ENCODE results near the gene SIGLEC10. TPM values are rescaled to one million over a fixed set of nuclear protein-coding genes. Genes with fewer than 3 reads are reported as not detected.
"Not testable (repeated sequence)": the region's sequence is repeated elsewhere in the genome, so short reads cannot be mapped to it uniquely, and the experiment has no call there.

SIGLEC10 gene
- total RNA-seq, 5 donors from 2014 or later (not counting 1 experiment from before 2014, with no cell fraction given): 0.67 to 6.7 (median 1.8) TPM

GRCh38 chr19:51430221-51430620, 12.8 kb upstream of the SIGLEC10 start:
- Mint-ChIP-seq H3K4me3 (no peak overlapping the region), H3K27me3 (peaks cover 5 to 6% of the 10 kb centered on the region in 2 donors), H3K27ac (no peak overlapping the region), H3K9me3 (no peaks in the 10 kb centered on the region), H3K4me1 (no peaks in the 10 kb centered on the region), H3K36me3 (no peaks in the 10 kb centered on the region)
- Histone ChIP-seq H3K9me3 (no peaks in the 10 kb centered on the region), H3K36me3 (ENCODE audit: control insufficient read depth in 2 of 2, extremely low read depth in 1 of 2, insufficient read depth in 1 of 2, low read length in 1 of 2) (no peaks in the 10 kb centered on the region), H3K4me3 (ENCODE audit: control insufficient read depth in 1 of 2, extremely low read depth in 1 of 2, low read length in 1 of 2) (no peak overlapping the region), H3K4me1 (ENCODE audit: control insufficient read depth in 1 of 2, extremely low read depth in 1 of 2, insufficient read depth in 2 of 2, low read length in 2 of 2) (no peaks in the 10 kb centered on the region), H3K27me3 (replicated peaks in 1 of 2; ENCODE audit: control insufficient read depth in 2 of 2, extremely low read depth in 1 of 2, insufficient read depth in 2 of 2, low read length in 1 of 2) (peaks cover 0 to 14% of the 10 kb centered on the region in 2 experiments), H3K27ac (ENCODE audit: low read length) (no peak overlapping the region)
- ATAC-seq (replicated peaks in 1 of 4) (no peak), DNase-seq (no peak)
- WGBS (ENCODE audit: insufficient coverage): no CpG with 5 or more reads among the region's 3 CpGs
- ChIA-PET CTCF (no interaction called here), POLR2A (no interaction called here)

- H3K4me1 ChIP-seq (ENCODE audit: control insufficient read depth in 1 of 2, extremely low read depth in 1 of 2, insufficient read depth in 2 of 2, low read length in 2 of 2): no peaks in the 10 kb centered on the region
- Mint-ChIP-seq H3K9me3 (no peaks in the 10 kb centered on the region), H3K36me3 (no peaks in the 10 kb centered on the region), H3K27ac (no peak overlapping the region), H3K4me1 (no peaks in the 10 kb centered on the region), H3K27me3 (peaks cover 11% of the 10 kb centered on the region in 2 donors), H3K4me3 (no peak overlapping the region)
- no peak overlapping the region for H3K4me3 ChIP-seq (ENCODE audit: control insufficient read depth in 1 of 2, extremely low read depth in 1 of 2, low read length in 1 of 2)
- no peaks in the 10 kb centered on the region for H3K36me3 ChIP-seq (ENCODE audit: control insufficient read depth in 2 of 2, extremely low read depth in 1 of 2, insufficient read depth in 1 of 2, low read length in 1 of 2)
- ChIA-PET CTCF (no interaction called here), POLR2A (no interaction called here)
- no peaks in the 10 kb centered on the region for H3K9me3 ChIP-seq
- no peak for ATAC-seq (replicated peaks in 1 of 4)
- WGBS (ENCODE audit: insufficient coverage): no CpG with 5 or more reads among the region's 3 CpGs
- peaks cover 0 to 18% of the 10 kb centered on the region in 2 experiments for H3K27me3 ChIP-seq (replicated peaks in 1 of 2; ENCODE audit: control insufficient read depth in 2 of 2, extremely low read depth in 1 of 2, insufficient read depth in 2 of 2, low read length in 1 of 2)
- DNase-seq: no peak
- H3K27ac ChIP-seq (ENCODE audit: low read length): no peak overlapping the region
Observed at GRCh38 chr19:51427201-51427600, 9.8 kb upstream of the SIGLEC10 start.

- no peaks in the 10 kb centered on the region for H3K9me3 Mint-ChIP-seq
- peaks cover 0 to 9% (median 0%) of the 10 kb centered on the region in 3 donors for H3K4me1 Mint-ChIP-seq
- H3K36me3 ChIP-seq (ENCODE audit: control insufficient read depth in 2 of 2, extremely low read depth in 1 of 2, insufficient read depth in 1 of 2, low read length in 1 of 2): no peaks in the 10 kb centered on the region
- H3K4me3 ChIP-seq (ENCODE audit: control insufficient read depth in 1 of 2, extremely low read depth in 1 of 2, low read length in 1 of 2): no peak overlapping the region
- ATAC-seq (replicated peaks in 1 of 4) (peak; percentile 74 to 93 (median 86)), DNase-seq (peak; percentile 40 to 87 (median 73))
- H3K27ac ChIP-seq (ENCODE audit: low read length): no peak overlapping the region
- ChIA-PET POLR2A (no interaction called here), CTCF (interaction anchor here (0.5 to 1.4 kb wide), 8 partner anchors 17 to 414 kb away, joined by 3 to 9 read pairs (median 3); no protein-coding TSS in a partner anchor)
- peaks cover 0 to 47% of the 10 kb centered on the region in 2 experiments for H3K27me3 ChIP-seq (replicated peaks in 1 of 2; ENCODE audit: control insufficient read depth in 2 of 2, extremely low read depth in 1 of 2, insufficient read depth in 2 of 2, low read length in 1 of 2)
- no peaks in the 10 kb centered on the region for H3K9me3 ChIP-seq
- WGBS (ENCODE audit: insufficient coverage): 3% methylated on average over 16 of the region's 19 CpGs
- H3K4me1 ChIP-seq (ENCODE audit: control insufficient read depth in 1 of 2, extremely low read depth in 1 of 2, insufficient read depth in 2 of 2, low read length in 2 of 2): peaks cover 0 to 20% of the 10 kb centered on the region in 2 experiments
- peak overlapping the region in 1 of 2 donors; percentile 70 for H3K27ac Mint-ChIP-seq
- peak overlapping the region in 1 of 3 donors; percentile 27 for H3K4me3 Mint-ChIP-seq
- H3K36me3 Mint-ChIP-seq: no peaks in the 10 kb centered on the region
- H3K27me3 Mint-ChIP-seq: peaks cover 26 to 41% of the 10 kb centered on the region in 2 donors
Observed at GRCh38 chr19:51422053-51422448, 4.6 kb upstream of the SIGLEC10 start.

- H3K27ac ChIP-seq (ENCODE audit: low read length): no peak overlapping the region
- no peaks in the 10 kb centered on the region for H3K9me3 ChIP-seq
- peaks cover 0 to 49% of the 10 kb centered on the region in 2 experiments for H3K27me3 ChIP-seq (replicated peaks in 1 of 2; ENCODE audit: control insufficient read depth in 2 of 2, extremely low read depth in 1 of 2, insufficient read depth in 2 of 2, low read length in 1 of 2)
- H3K4me3 ChIP-seq (ENCODE audit: control insufficient read depth in 1 of 2, extremely low read depth in 1 of 2, low read length in 1 of 2): no peak overlapping the region
- no peak for ATAC-seq (replicated peaks in 1 of 4)
- ChIA-PET CTCF (interaction anchor here (0.5 to 1.4 kb wide), 9 partner anchors 17 to 414 kb away, joined by 3 to 6 read pairs (median 3); no protein-coding TSS in a partner anchor), POLR2A (no interaction called here)
- Mint-ChIP-seq H3K9me3 (no peaks in the 10 kb centered on the region), H3K4me1 (peaks cover 0 to 11% (median 0%) of the 10 kb centered on the region in 3 donors), H3K36me3 (no peaks in the 10 kb centered on the region), H3K4me3 (peak overlapping the region in 1 of 3 donors; percentile 27), H3K27me3 (peaks cover 27 to 40% of the 10 kb centered on the region in 2 donors), H3K27ac (no peak overlapping the region)
- peak in 1 of 35 experiments; percentile 4 for DNase-seq
- peaks cover 0 to 20% of the 10 kb centered on the region in 2 experiments for H3K4me1 ChIP-seq (ENCODE audit: control insufficient read depth in 1 of 2, extremely low read depth in 1 of 2, insufficient read depth in 2 of 2, low read length in 2 of 2)
- WGBS (ENCODE audit: insufficient coverage): 5% methylated on average over 18 of the region's 39 CpGs
- no peaks in the 10 kb centered on the region for H3K36me3 ChIP-seq (ENCODE audit: control insufficient read depth in 2 of 2, extremely low read depth in 1 of 2, insufficient read depth in 1 of 2, low read length in 1 of 2)
Observed at GRCh38 chr19:51421229-51422052, 4.0 kb upstream of the SIGLEC10 start.

GRCh38 chr19:51420511-51420910, 3.1 kb upstream of the SIGLEC10 start:
- H3K9me3 Mint-ChIP-seq; H3K4me3 Mint-ChIP-seq; POLR2A ChIA-PET; H3K27ac ChIP-seq (ENCODE audit: low read length); H3K36me3 ChIP-seq (ENCODE audit: control insufficient read depth in 2 of 2, extremely low read depth in 1 of 2, insufficient read depth in 1 of 2, low read length in 1 of 2); DNase-seq; H3K9me3 ChIP-seq; H3K4me3 ChIP-seq (ENCODE audit: control insufficient read depth in 1 of 2, extremely low read depth in 1 of 2, low read length in 1 of 2); H3K27ac Mint-ChIP-seq; H3K36me3 Mint-ChIP-seq; ATAC-seq (replicated peaks in 1 of 4): not testable (repeated sequence)
- peaks cover 0 to 20% of the 10 kb centered on the region in 2 experiments for H3K4me1 ChIP-seq (ENCODE audit: control insufficient read depth in 1 of 2, extremely low read depth in 1 of 2, insufficient read depth in 2 of 2, low read length in 2 of 2)
- H3K27me3 ChIP-seq (replicated peaks in 1 of 2; ENCODE audit: control insufficient read depth in 2 of 2, extremely low read depth in 1 of 2, insufficient read depth in 2 of 2, low read length in 1 of 2): peaks cover 0 to 43% of the 10 kb centered on the region in 2 experiments
- H3K27me3 Mint-ChIP-seq: peaks cover 27 to 43% of the 10 kb centered on the region in 2 donors
- CTCF ChIA-PET: interaction anchor here (0.6 to 1.0 kb wide), 2 partner anchors 88 to 236 kb away, joined by 3 to 4 read pairs; no protein-coding TSS in a partner anchor
- WGBS (ENCODE audit: insufficient coverage): 100% methylated on average over 8 of the region's 11 CpGs
- H3K4me1 Mint-ChIP-seq: peaks cover 0 to 11% (median 0%) of the 10 kb centered on the region in 3 donors

- POLR2A ChIA-PET: interaction anchor here in 1 of 2 donors (0.7 kb wide), 1 partner anchor 46 kb away, joined by 3 read pairs; no protein-coding TSS in a partner anchor
Observed at GRCh38 chr19:51418707-51419106, 1.3 kb upstream of the SIGLEC10 start.

More at GRCh38 chr19:51418707-51419106, 1.3 kb upstream of the SIGLEC10 start:
- Mint-ChIP-seq H3K4me3 (no peak overlapping the region), H3K27me3 (peaks cover 27 to 42% of the 10 kb centered on the region in 2 donors), H3K27ac (no peak overlapping the region), H3K9me3 (no peaks in the 10 kb centered on the region), H3K4me1 (peaks cover 0 to 11% (median 0%) of the 10 kb centered on the region in 3 donors), H3K36me3 (no peaks in the 10 kb centered on the region)
- Histone ChIP-seq H3K4me3 (ENCODE audit: control insufficient read depth in 1 of 2, extremely low read depth in 1 of 2, low read length in 1 of 2) (no peak overlapping the region), H3K27me3 (replicated peaks in 1 of 2; ENCODE audit: control insufficient read depth in 2 of 2, extremely low read depth in 1 of 2, insufficient read depth in 2 of 2, low read length in 1 of 2) (peaks cover 0 to 48% of the 10 kb centered on the region in 2 experiments), H3K36me3 (ENCODE audit: control insufficient read depth in 2 of 2, extremely low read depth in 1 of 2, insufficient read depth in 1 of 2, low read length in 1 of 2) (no peaks in the 10 kb centered on the region), H3K4me1 (ENCODE audit: control insufficient read depth in 1 of 2, extremely low read depth in 1 of 2, insufficient read depth in 2 of 2, low read length in 2 of 2) (peaks cover 0 to 20% of the 10 kb centered on the region in 2 experiments), H3K9me3 (no peaks in the 10 kb centered on the region), H3K27ac (ENCODE audit: low read length) (no peak overlapping the region)
- DNase-seq: no peak
- CTCF ChIA-PET: interaction anchor here (0.6 to 1.1 kb wide), 3 partner anchors 20 to 1507 kb away, joined by 3 to 8 read pairs (median 3); no protein-coding TSS in a partner anchor
- no peak for ATAC-seq (replicated peaks in 1 of 4)
- WGBS (ENCODE audit: insufficient coverage): no CpG with 5 or more reads among the region's 2 CpGs

Measured in T-cell (primary cell).